Measurements from ENCODE around the gene YY2.

The YY2 gene

GRCh38 chrX:21875013-21875412 is 19.2 kb downstream of the YY2 start:
- no peak for DNase-seq (ENCODE audit: low spot score)

GRCh38 chrX:21881881-21882574 is 26.2 kb downstream of the YY2 start:
- no peak for DNase-seq (ENCODE audit: low spot score)

GRCh38 chrX:21883258-21883657 is 27.5 kb downstream of the YY2 start:
- no peak for DNase-seq (ENCODE audit: low spot score)

GRCh38 chrX:21885568-21885967 is 29.8 kb downstream of the YY2 start:
- no peak for DNase-seq (ENCODE audit: low spot score)

GRCh38 chrX:21905313-21905712 is 49.5 kb downstream of the YY2 start:
- DNase-seq (ENCODE audit: low spot score), result no peak

- no peak for DNase-seq (ENCODE audit: low spot score)
Measured at GRCh38 chrX:21905953-21906352, 50.2 kb downstream of the YY2 start.

- DNase-seq (ENCODE audit: low spot score), result no peak
Measured at GRCh38 chrX:21907260-21907659, 51.5 kb downstream of the YY2 start.

Measured in HuH-7 (cell line).